Endothelial cell of umbilical vein (primary cell): Measurements from ENCODE around the gene IGSF9B. TPM values are rescaled to one million over a fixed set of nuclear protein-coding genes. Genes with fewer than 3 reads are reported as not detected.

Experiments
- BruUV-seq: library from RNA; stranded (reverse); fragments of 400-500 nt; replicated peaks from 2 replicates; lab custom pipeline; 2021; lab: Mats Ljungman, UMichigan
- CTCF ChIA-PET: fragments of 300-600, 350-600 bp; sonication (Branson Sonifier 250); formaldehyde crosslinking; loops from one replicate; lab custom pipeline; 2021; ENCODE audit warnings: antibody characterized with exemption, inconsistent platforms; lab: Charles Lee
- POLR2A ChIA-PET: fragments of 300-600, 350-600 bp; sonication (Branson Sonifier 250); formaldehyde crosslinking; loops from one replicate; lab custom pipeline; 2021; ENCODE audit warnings: antibody characterized with exemption, inconsistent platforms; lab: Charles Lee
- DNase-seq: peaks from one replicate; pipeline ENCODE4 v3.0.0-alpha.2; 2011; ENCODE audit warnings: low read depth, low spot score
- FAIRE-seq: peaks from 2 replicates; lab custom pipeline; 2011; peaks lifted over from hg19 to GRCh38; lab: Jason Lieb, UNC
- H2AFZ ChIP-seq: 2 replicates; pipeline ENCODE4 v1.6.0; 2012; ENCODE audit warnings: low read depth, low read length, control low read depth, inconsistent platforms
- H3K27ac ChIP-seq: 2 replicates; pipeline ENCODE4 v1.5.1; 2011; ENCODE audit warnings: low read depth, mild to moderate bottlenecking, control low read depth, low read length, moderate library complexity; ENCODE audit not compliant: insufficient read depth
- H3K27me3 ChIP-seq, 2 experiments: 2 replicates each; pipeline versions ENCODE4 v1.6.0 to v1.6.1; 2011; ENCODE audit warnings: low read length in 2 of 2, mixed read lengths in 1 of 2; ENCODE audit not compliant: control insufficient read depth in 2 of 2, insufficient read depth in 2 of 2
- H3K36me3 ChIP-seq, 2 experiments: 2 replicates in 1 of 2; 3 replicates in 1 of 2; pipeline ENCODE4 v1.5.1; 2011; ENCODE audit warnings: low read length in 2 of 2, mild to moderate bottlenecking in 1 of 2, moderate library complexity in 1 of 2; ENCODE audit not compliant: control insufficient read depth in 2 of 2, insufficient read depth in 2 of 2; ENCODE audit errors: extremely low read depth in 1 of 2
- H3K4me1 ChIP-seq: 3 replicates; pipeline ENCODE4 v1.5.1; 2011; ENCODE audit warnings: mild to moderate bottlenecking, low read length; ENCODE audit not compliant: control insufficient read depth, insufficient read depth; ENCODE audit errors: extremely low read depth
- H3K4me2 ChIP-seq: 2 replicates; pipeline ENCODE4 v1.6.1; 2011; ENCODE audit warnings: low read length, control low read depth, mixed read lengths; ENCODE audit not compliant: insufficient read depth
- H3K4me3 ChIP-seq, 3 experiments: fragments of 200-600 bp in 1 of 3; sonication (generic), shearing (Covaris generic) in 1 of 3; replicated peaks in 1 of 3; 2 replicates each; pipeline ENCODE4 v1.5.1; 2011 to 2016; ENCODE audit warnings: control low read depth in 3 of 3, low read length in 3 of 3, mild to moderate bottlenecking in 2 of 3, inconsistent platforms in 1 of 3, low read depth in 1 of 3, moderate library complexity in 1 of 3; ENCODE audit not compliant: insufficient read depth in 1 of 3
- H3K79me2 ChIP-seq: 2 replicates; pipeline ENCODE4 v1.6.0; 2012; ENCODE audit warnings: low read length, inconsistent platforms; ENCODE audit not compliant: control insufficient read depth, insufficient read depth
- H3K9ac ChIP-seq: replicated peaks from 2 replicates; pipeline ENCODE3; 2011; ENCODE audit warnings: low read length, control low read depth; ENCODE audit not compliant: insufficient read depth; ENCODE audit errors: extremely low read depth
- H3K9me1 ChIP-seq: replicated peaks from 3 replicates; pipeline ENCODE4 v1.6.0; 2011; ENCODE audit warnings: mild to moderate bottlenecking, low read length; ENCODE audit not compliant: control insufficient read depth, insufficient read depth; ENCODE audit errors: extremely low read depth
- H3K9me3 ChIP-seq: replicated peaks from 2 replicates; pipeline ENCODE4 v1.5.1; 2012; ENCODE audit warnings: low read length, inconsistent platforms; ENCODE audit not compliant: control insufficient read depth, insufficient read depth
- H4K20me1 ChIP-seq: replicated peaks from 2 replicates; pipeline ENCODE3; 2011; ENCODE audit warnings: mild to moderate bottlenecking, low read length; ENCODE audit not compliant: control insufficient read depth, insufficient read depth; ENCODE audit errors: extremely low read depth
- CTCF ChIP-seq, 2 donors: IDR thresholded peaks; 1 replicate in 1 of 2; 2 replicates in 1 of 2; pipeline ENCODE4 v1.5.1; 2011; ENCODE audit warnings: low read length in 2 of 2, mild to moderate bottlenecking in 2 of 2, moderate library complexity in 2 of 2, control low read depth in 1 of 2, inconsistent platforms in 1 of 2, low read depth in 1 of 2; ENCODE audit not compliant: insufficient read depth in 1 of 2; ENCODE audit errors: extremely low read depth in 1 of 2
- EZH2 ChIP-seq: IDR thresholded peaks from 2 replicates; pipeline ENCODE4 v1.6.1; 2012; ENCODE audit warnings: borderline replicate concordance, low read depth, mild to moderate bottlenecking, moderate library complexity, low read length, inconsistent platforms; ENCODE audit not compliant: severe bottlenecking
- FOS ChIP-seq: IDR thresholded peaks from 2 replicates; pipeline ENCODE4 v1.6.1; 2011; ENCODE audit warnings: mild to moderate bottlenecking, low read length, moderate library complexity, borderline replicate concordance; ENCODE audit not compliant: insufficient read depth
- GATA2 ChIP-seq: IDR thresholded peaks from 2 replicates; pipeline ENCODE4 v1.7.0; 2011; ENCODE audit warnings: low read depth, mild to moderate bottlenecking, moderate library complexity, mixed read lengths, low read length; ENCODE audit not compliant: insufficient read length, insufficient read depth
- JUN ChIP-seq: IDR thresholded peaks from 2 replicates; pipeline ENCODE4 v1.6.1; 2011; ENCODE audit warnings: borderline replicate concordance, low read depth; ENCODE audit not compliant: insufficient read length, insufficient read depth
- MAX ChIP-seq: IDR thresholded peaks from 2 replicates; pipeline ENCODE4 v1.6.1; 2011; ENCODE audit not compliant: insufficient read depth, insufficient read length
- MYC ChIP-seq: IDR thresholded peaks from one replicate; pipeline ENCODE4 v1.6.1; 2011; ENCODE audit warnings: mild to moderate bottlenecking, low read depth, low read length
- POLR2A ChIP-seq: IDR thresholded peaks from 2 replicates; pipeline ENCODE4 v1.6.1; 2012; ENCODE audit warnings: low read depth, mild to moderate bottlenecking, control low read depth, low read length
- POLR2AphosphoS5 ChIP-seq: IDR thresholded peaks from 2 replicates; pipeline ENCODE4 v1.6.1; 2012; ENCODE audit warnings: low read depth, mild to moderate bottlenecking, control low read depth, low read length, moderate library complexity; ENCODE audit not compliant: insufficient read depth
- dilution Hi-C: fragments of 300-500 bp; cut with MboI; formaldehyde crosslinking; loops from one replicate; pipeline ENCODE4 v1.15.0; 2019; ENCODE audit warnings: low sequenced_read_pairs; ENCODE audit not compliant: extremely low pct_ligation_motif_present
- intact Hi-C: fragments of 100-400 bp; cut with micrococcal nuclease; formaldehyde crosslinking; loops from one replicate; pipeline ENCODE4 v1.10.0; 2022
- polyA plus RNA-seq, 4 experiments: library from polyadenylated mRNA; depleted of rRNA in 3 of 4; stranded (reverse) in 3 of 4; unstranded in 1 of 4; fragments of >200 nt; gene quantifications; 2 replicates each; pipeline versions ENCODE4 v1.2.1 to v1.2.3, GENCODE V29; 2011 to 2012; ENCODE audit warnings: missing spikeins in 1 of 4
- total RNA-seq: library from RNA; stranded (reverse); gene quantifications from 2 replicates; pipeline ENCODE4 v1.2.3, GENCODE V29; 2021

IGSF9B gene
- total and polyA plus RNA-seq, 2 donors (not counting 3 experiments of a cell fraction or from before 2014, with no cell fraction given), result 0.15 to 0.18 TPM

- Histone ChIP-seq H4K20me1 (no peaks in the 10 kb centered on the region), H3K36me3 (no peaks in the 10 kb centered on the region), H3K27me3 (no peaks in the 10 kb centered on the region), H3K9me1 (no peaks in the 10 kb centered on the region), H3K4me2 (no peak overlapping the region), H3K4me1 (no peaks in the 10 kb centered on the region), H3K9ac (no peak overlapping the region), H3K9me3 (no peaks in the 10 kb centered on the region), H3K4me3 (no peak overlapping the region), H3K79me2 (no peaks in the 10 kb centered on the region), H3K27ac (no peak overlapping the region), H2AFZ (no peak overlapping the region)
- POLR2A ChIA-PET, result no interaction called here
- intact Hi-C loops (no loop called here), dilution Hi-C loops (no loop called here)
- DNase-seq (no peak), FAIRE-seq (no peak)
- no TSS peak for BruUV-seq
- TF ChIP-seq POLR2AphosphoS5 (no peak), MAX (no peak), POLR2A (no peak)
- CTCF ChIA-PET, result no interaction called here
Measured at GRCh38 chr11:133887692-133888332, 69.0 kb downstream of the IGSF9B start.

DNA sequence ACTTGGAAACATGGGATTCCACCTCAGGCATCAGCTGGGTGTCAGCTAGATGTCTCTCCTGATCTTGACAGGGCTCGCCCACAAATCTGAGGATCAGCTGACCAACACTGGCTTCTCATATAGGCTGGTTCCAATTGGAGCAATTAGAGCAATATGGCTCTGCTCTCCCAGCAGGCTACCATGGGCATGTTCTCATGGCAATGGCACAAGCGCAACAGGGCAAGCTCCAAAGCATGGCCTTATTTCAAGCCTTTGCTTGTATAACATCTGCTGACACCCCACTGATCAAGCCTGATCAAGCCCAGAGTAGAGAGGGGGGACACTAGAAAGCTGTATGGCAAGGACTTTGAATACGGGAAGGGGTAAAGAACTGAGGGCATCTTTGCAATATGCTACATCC lies 70.7 kb downstream of the IGSF9B start:
- FAIRE-seq (no peak), DNase-seq (no peak)
- no peaks in the 10 kb centered on the region for H3K9me1 ChIP-seq
- H3K4me3 ChIP-seq, result no peak overlapping the region
- H3K9me3 ChIP-seq, result no peaks in the 10 kb centered on the region
- intact Hi-C loops, result no loop called here
- no peak overlapping the region for H3K9ac ChIP-seq
- H3K36me3 ChIP-seq, result no peaks in the 10 kb centered on the region
- no peaks in the 10 kb centered on the region for H3K79me2 ChIP-seq
- dilution Hi-C loops, result no loop called here
- H3K27me3 ChIP-seq, result no peaks in the 10 kb centered on the region
- H3K27ac ChIP-seq, result no peak overlapping the region
- ChIA-PET CTCF (interaction anchor here (0.6 kb wide), 1 partner anchor 193 kb away, joined by 3 read pairs; no protein-coding TSS in a partner anchor), POLR2A (no interaction called here)
- TF ChIP-seq POLR2A (no peak), CTCF (IDR thresholded peaks at IDR 0.05; ENCODE audit: extremely low read depth in 1 of 2, insufficient read depth in 1 of 2, low read depth in 1 of 2, low read length in 2 of 2) (no peak), EZH2 (no peak), POLR2AphosphoS5 (no peak), JUN (no peak), FOS (no peak), GATA2 (no peak), MAX (no peak), MYC (no peak)
- H4K20me1 ChIP-seq, result no peaks in the 10 kb centered on the region
- no peaks in the 10 kb centered on the region for H3K4me1 ChIP-seq
- H3K4me2 ChIP-seq, result no peak overlapping the region
- no peak overlapping the region for H2AFZ ChIP-seq
- BruUV-seq, result no TSS peak
